ENCODE measurements around the gene GTF2IRD1. TPM values are rescaled to one million over a fixed set of nuclear protein-coding genes. Genes with fewer than 3 reads are reported as not detected.
A peak's percentile ranks its signal among the peaks of the same experiment; 100 is the strongest.
"Not testable (repeated sequence)": the region's sequence is repeated elsewhere in the genome, so short reads cannot be mapped to it uniquely, and the experiment has no call there.

GTF2IRD1 gene
- total and polyA plus RNA-seq, 8 donors = 7.1 to 15.9 (median 9.9) TPM

GRCh38 chr7:74412056-74412455, 41.6 kb upstream of the GTF2IRD1 start:
- FAIRE-seq = no peak
- no peak for TF ChIP-seq CTCF (IDR thresholded peaks at IDR 0.05)
- no peaks in the 10 kb centered on the region for H3K36me3 ChIP-seq

GRCh38 chr7:74412603-74413002, 41.1 kb upstream of the GTF2IRD1 start:
- 73 to 89% methylated on average over 3 of the region's 3 CpGs for WGBS, 2 donors
- Histone ChIP-seq H3K27me3 (no peaks in the 10 kb centered on the region), H3K27ac (no peak overlapping the region), H3K4me3 (no peak overlapping the region), H3K36me3 (no peaks in the 10 kb centered on the region), H3K9me3 (no peaks in the 10 kb centered on the region), H3K4me1 (no peaks in the 10 kb centered on the region)
- TF ChIP-seq CTCF (IDR thresholded peaks at IDR 0.05) = no peak
- intact Hi-C loops (cut with DNase I) = loop anchor here in 2 of 3 donors (5.0 to 10.0 kb wide), 2 partner anchors 135 to 152 kb away; no protein-coding TSS in a partner anchor
- no peak for FAIRE-seq
- no peak for ATAC-seq
- DNase-seq = no peak

More at GRCh38 chr7:74412056-74412455, 41.6 kb upstream of the GTF2IRD1 start:
- H3K27me3 ChIP-seq = no peaks in the 10 kb centered on the region
- intact Hi-C loops (cut with DNase I) = loop anchor here in 2 of 3 donors (5.0 to 10.0 kb wide), 2 partner anchors 135 to 153 kb away; no protein-coding TSS in a partner anchor
- ATAC-seq (no peak), DNase-seq (no peak)
- H3K9me3 ChIP-seq = no peaks in the 10 kb centered on the region
- H3K4me3 ChIP-seq = no peak overlapping the region
- H3K4me1 ChIP-seq = no peaks in the 10 kb centered on the region
- WGBS, 2 donors = 38% methylated on average over 4 of the region's 4 CpGs
- H3K27ac ChIP-seq = no peak overlapping the region

GRCh38 chr7:74414595-74415333, 38.9 kb upstream of the GTF2IRD1 start:
- H3K9me3 ChIP-seq, ATAC-seq, DNase-seq, H3K27me3 ChIP-seq, FAIRE-seq, H3K27ac ChIP-seq, H3K36me3 ChIP-seq, H3K4me3 ChIP-seq, H3K4me1 ChIP-seq: not testable (repeated sequence)
- WGBS, 2 donors = no CpG with 5 or more reads among the region's 7 CpGs
- intact Hi-C loops (cut with DNase I) = loop anchor here in 2 of 3 donors (5.0 to 10.0 kb wide), 2 partner anchors 133 to 150 kb away; no protein-coding TSS in a partner anchor

- H3K9me3 ChIP-seq = no peaks in the 10 kb centered on the region
- no peaks in the 10 kb centered on the region for H3K27me3 ChIP-seq
- peak; percentile 85 to 94 (median 88) for TF ChIP-seq CTCF (IDR thresholded peaks at IDR 0.05)
- DNase-seq = peak; percentile 34 to 88 (median 71)
- FAIRE-seq = no peak
- H3K27ac ChIP-seq = no peak overlapping the region
- peak; percentile 85 to 100 (median 98) for ATAC-seq
- no peak overlapping the region for H3K4me3 ChIP-seq
- H3K36me3 ChIP-seq = no peaks in the 10 kb centered on the region
- intact Hi-C loops (cut with DNase I) = loop anchor here in 1 of 3 donors (10.0 kb wide), 1 partner anchor 147 kb away; no protein-coding TSS in a partner anchor
- no peaks in the 10 kb centered on the region for H3K4me1 ChIP-seq
- WGBS, 2 donors = 19 to 24% methylated on average over 15 to 16 of the region's 16 CpGs
These were observed 36.2 kb upstream of the GTF2IRD1 start for GRCh38 chr7:74417419-74417971.

- no peaks in the 10 kb centered on the region for H3K36me3 ChIP-seq
- no peaks in the 10 kb centered on the region for H3K9me3 ChIP-seq
- ATAC-seq (no peak), DNase-seq (no peak), FAIRE-seq (no peak)
- intact Hi-C loops (cut with DNase I) = loop anchor here in 1 of 3 donors (10.0 kb wide), 1 partner anchor 147 kb away; no protein-coding TSS in a partner anchor
- TF ChIP-seq CTCF (IDR thresholded peaks at IDR 0.05) = no peak
- 58 to 65% methylated on average over 8 of the region's 8 CpGs for WGBS, 2 donors
- no peaks in the 10 kb centered on the region for H3K27me3 ChIP-seq
- no peaks in the 10 kb centered on the region for H3K4me1 ChIP-seq
- H3K27ac ChIP-seq = no peak overlapping the region
- H3K4me3 ChIP-seq = no peak overlapping the region
These were observed 35.6 kb upstream of the GTF2IRD1 start for GRCh38 chr7:74418076-74418475.
